ENCODE measurements around the gene HGFAC.
A peak's percentile ranks its signal among the peaks of the same experiment; 100 is the strongest.

Gene HGFAC

DNA sequence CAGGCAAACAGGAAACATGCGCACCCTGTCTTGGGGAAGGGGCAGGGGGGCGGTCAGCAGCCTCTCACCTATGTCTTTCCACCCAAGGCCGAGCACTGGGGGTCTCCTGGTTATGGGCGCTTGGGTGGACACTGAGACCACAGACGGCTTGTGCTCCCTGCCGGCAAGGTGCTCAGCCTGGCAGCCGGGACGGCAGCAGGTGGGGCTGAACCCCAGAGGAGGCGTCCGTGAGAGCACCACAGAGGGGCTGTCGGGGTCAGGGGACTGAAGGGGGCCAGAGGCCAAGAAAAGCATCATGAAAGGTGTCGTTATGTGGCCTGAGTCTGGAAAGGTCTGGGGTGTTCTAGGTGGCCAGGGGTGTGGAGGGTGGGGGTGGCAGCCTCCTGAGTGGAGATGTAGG, 40.9 kb downstream of the HGFAC start:
- TF ChIP-seq TCF12 (IDR thresholded peaks at IDR 0.05; ENCODE audit: low read depth) (no peak), YY1 (IDR thresholded peaks at IDR 0.05; ENCODE audit: low read depth) (no peak), CEBPB (IDR thresholded peaks at IDR 0.05) (no peak)
- TF ChIP-seq, protein P1, sequence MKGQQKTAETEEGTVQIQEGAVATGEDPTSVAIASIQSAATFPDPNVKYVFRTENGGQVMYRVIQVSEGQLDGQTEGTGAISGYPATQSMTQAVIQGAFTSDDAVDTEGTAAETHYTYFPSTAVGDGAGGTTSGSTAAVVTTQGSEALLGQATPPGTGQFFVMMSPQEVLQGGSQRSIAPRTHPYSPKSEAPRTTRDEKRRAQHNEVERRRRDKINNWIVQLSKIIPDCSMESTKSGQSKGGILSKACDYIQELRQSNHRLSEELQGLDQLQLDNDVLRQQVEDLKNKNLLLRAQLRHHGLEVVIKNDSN (IDR thresholded peaks at IDR 0.05): no peak

DNA sequence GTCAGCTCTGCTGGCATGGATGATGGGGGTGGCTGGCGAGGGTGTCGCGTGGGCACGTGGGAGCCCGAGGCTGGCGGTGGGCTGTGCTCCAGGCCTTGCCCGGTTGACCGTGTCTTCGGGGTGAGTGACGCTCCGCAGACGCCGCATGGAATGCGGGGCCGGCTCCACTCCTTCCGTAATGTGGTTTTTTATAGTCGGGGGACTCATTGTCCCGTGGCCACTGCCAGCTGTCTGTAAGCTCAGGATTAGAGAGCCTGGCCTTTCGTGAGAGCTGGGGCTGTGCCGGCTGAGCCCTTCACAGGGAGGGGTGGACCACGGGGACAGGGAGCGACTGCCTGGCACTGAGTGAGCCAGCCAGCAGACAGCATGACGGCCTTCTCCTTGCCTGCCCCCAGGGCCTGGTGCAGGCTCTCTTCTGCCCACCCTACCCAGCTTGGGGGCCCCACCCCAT, 41.7 kb downstream of the HGFAC start:
- TF ChIP-seq TCF12 (IDR thresholded peaks at IDR 0.05; ENCODE audit: low read depth): peak; percentile 64; the same call in 1 of the 2 replicates
- TF ChIP-seq EGR1 (IDR thresholded peaks at IDR 0.05): no peak
- no peak for TF ChIP-seq FOXM1 (IDR thresholded peaks at IDR 0.05; ENCODE audit: borderline replicate concordance, low read depth)
- TF ChIP-seq, protein P2, sequence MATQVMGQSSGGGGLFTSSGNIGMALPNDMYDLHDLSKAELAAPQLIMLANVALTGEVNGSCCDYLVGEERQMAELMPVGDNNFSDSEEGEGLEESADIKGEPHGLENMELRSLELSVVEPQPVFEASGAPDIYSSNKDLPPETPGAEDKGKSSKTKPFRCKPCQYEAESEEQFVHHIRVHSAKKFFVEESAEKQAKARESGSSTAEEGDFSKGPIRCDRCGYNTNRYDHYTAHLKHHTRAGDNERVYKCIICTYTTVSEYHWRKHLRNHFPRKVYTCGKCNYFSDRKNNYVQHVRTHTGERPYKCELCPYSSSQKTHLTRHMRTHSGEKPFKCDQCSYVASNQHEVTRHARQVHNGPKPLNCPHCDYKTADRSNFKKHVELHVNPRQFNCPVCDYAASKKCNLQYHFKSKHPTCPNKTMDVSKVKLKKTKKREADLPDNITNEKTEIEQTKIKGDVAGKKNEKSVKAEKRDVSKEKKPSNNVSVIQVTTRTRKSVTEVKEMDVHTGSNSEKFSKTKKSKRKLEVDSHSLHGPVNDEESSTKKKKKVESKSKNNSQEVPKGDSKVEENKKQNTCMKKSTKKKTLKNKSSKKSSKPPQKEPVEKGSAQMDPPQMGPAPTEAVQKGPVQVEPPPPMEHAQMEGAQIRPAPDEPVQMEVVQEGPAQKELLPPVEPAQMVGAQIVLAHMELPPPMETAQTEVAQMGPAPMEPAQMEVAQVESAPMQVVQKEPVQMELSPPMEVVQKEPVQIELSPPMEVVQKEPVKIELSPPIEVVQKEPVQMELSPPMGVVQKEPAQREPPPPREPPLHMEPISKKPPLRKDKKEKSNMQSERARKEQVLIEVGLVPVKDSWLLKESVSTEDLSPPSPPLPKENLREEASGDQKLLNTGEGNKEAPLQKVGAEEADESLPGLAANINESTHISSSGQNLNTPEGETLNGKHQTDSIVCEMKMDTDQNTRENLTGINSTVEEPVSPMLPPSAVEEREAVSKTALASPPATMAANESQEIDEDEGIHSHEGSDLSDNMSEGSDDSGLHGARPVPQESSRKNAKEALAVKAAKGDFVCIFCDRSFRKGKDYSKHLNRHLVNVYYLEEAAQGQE (IDR thresholded peaks at IDR 0.05; ENCODE audit: low read depth): no peak
- TF ChIP-seq, protein P3, sequence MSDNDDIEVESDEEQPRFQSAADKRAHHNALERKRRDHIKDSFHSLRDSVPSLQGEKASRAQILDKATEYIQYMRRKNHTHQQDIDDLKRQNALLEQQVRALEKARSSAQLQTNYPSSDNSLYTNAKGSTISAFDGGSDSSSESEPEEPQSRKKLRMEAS (IDR thresholded peaks at IDR 0.05): peak; percentile 89
- TF ChIP-seq TEAD4 (IDR thresholded peaks at IDR 0.05): peak; percentile 73
- TF ChIP-seq CREB1 (IDR thresholded peaks at IDR 0.05; ENCODE audit: low read depth): no peak
- TF ChIP-seq NFIC (IDR thresholded peaks at IDR 0.05): peak; percentile 53
- TF ChIP-seq ZBTB7A (IDR thresholded peaks at IDR 0.05; ENCODE audit: low read depth): no peak; the same call in 1 of the 2 replicates
- peak; percentile 80; the same call in 1 of the 2 replicates for TF ChIP-seq EP300 (IDR thresholded peaks at IDR 0.05; ENCODE audit: borderline replicate concordance)
- TF ChIP-seq, protein P1 (IDR thresholded peaks at IDR 0.05): peak; percentile 51; the same call in 1 of the 2 replicates

DNA sequence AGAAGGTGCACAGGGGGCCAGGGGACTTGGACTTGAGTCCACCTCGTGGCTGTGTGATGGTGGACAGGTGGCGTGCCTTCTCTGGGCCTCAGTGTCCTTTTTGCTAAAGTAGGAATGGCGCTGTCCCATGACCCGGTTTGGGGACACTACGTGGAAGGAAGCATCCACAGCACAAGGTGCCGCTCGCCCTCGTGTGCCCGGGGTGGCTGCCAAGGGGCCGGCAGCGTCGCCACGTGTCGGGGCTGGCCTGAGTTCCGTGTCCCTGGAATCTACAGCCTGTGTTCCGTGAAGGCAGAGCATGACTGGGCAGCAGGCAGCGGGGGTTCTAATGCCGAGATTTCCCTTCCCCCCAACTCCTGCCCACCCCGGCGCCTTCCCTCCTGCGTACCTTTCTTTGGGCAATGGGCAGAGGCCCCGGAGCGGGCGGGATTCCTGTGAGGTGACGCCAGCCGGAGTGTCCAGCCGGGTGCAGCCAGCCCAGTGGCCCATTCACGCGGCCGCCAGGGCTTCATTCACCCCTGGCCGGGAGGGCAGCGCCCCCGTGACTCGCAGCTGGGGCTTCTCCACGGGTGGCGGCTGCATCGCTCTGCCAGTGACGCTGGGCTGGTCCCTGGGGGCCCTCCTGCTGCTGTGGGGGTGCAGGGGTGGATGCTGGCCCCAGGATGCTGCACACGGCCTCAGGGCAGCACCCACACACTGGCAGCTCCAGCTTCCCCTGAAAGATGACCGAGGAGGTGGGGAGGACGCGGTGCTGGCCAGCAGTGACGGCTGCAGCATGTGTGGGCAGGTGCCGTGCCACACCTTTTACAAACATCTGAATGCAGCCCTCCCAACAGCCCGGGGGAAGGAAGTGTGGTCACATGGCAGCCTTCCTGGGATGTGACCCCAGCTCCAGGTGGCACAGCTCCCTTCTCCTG, 42.5 kb downstream of the HGFAC start:
- TF ChIP-seq FOXM1 (IDR thresholded peaks at IDR 0.05; ENCODE audit: borderline replicate concordance, low read depth) (peak; percentile 90), EGR1 (IDR thresholded peaks at IDR 0.05) (peak; percentile 86), CEBPB (IDR thresholded peaks at IDR 0.05) (no peak; the same call in 1 of the 2 replicates), RAD21 (IDR thresholded peaks at IDR 0.05; ENCODE audit: low read depth) (peak; percentile 3; the same call in 1 of the 2 replicates), NFIC (IDR thresholded peaks at IDR 0.05) (peak; percentile 93), TAF1 (IDR thresholded peaks at IDR 0.05; ENCODE audit: low read depth) (peak; percentile 34; the same call in 1 of the 2 replicates), TCF12 (IDR thresholded peaks at IDR 0.05; ENCODE audit: low read depth) (peak; percentile 99), EP300 (IDR thresholded peaks at IDR 0.05; ENCODE audit: borderline replicate concordance) (peak; percentile 96), CREB1 (IDR thresholded peaks at IDR 0.05; ENCODE audit: low read depth) (peak; percentile 69; the same call in 1 of the 2 replicates), TEAD4 (IDR thresholded peaks at IDR 0.05) (peak; percentile 89), ZBTB7A (IDR thresholded peaks at IDR 0.05; ENCODE audit: low read depth) (0 out of 2 replicates have a peak, but pooled peaks have one; percentile 30), YY1 (IDR thresholded peaks at IDR 0.05; ENCODE audit: low read depth) (peak; percentile 59)
- TF ChIP-seq, protein P1 (IDR thresholded peaks at IDR 0.05): peak; percentile 90
- TF ChIP-seq, protein P3 (IDR thresholded peaks at IDR 0.05): peak; percentile 99
- TF ChIP-seq, protein P2 (IDR thresholded peaks at IDR 0.05; ENCODE audit: low read depth): no peak

DNA sequence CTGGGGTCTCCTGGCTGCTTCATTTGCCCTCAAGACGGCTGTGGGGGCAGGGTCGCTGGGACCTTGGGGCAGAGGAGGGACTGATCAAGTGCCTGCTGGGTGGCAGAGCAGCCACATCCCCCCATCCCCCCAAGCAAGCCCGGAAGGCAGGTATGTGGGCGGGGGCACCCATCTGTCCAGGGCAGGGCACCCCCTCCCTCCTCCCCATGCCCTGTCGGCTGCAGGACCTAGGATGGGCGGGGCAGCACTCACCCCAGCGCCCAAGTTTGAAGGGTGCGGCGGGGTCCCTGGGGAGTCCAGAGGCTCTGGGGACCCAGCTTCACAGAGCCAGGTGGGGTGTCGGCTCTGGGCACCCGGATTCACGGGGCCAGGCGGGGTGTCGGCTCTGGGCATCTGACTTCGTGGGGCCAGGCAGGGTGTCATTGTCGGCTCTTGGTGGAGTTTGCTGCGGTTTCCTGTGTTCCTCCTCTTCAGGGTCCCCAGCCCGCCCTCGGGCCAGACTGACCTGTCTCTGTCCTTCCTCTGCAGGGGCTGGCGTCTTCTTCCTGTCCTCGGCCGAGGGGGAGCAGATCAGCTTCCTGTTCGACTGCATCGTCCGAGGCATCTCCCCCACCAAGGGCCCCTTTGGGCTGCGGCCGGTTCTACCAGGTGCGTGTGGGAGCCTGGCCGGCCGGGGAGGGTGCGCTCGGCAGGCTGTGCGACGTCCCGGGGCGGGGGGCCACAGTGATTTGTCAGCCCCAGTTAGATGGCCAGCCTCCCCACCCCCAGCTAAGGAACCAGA, 43.4 kb downstream of the HGFAC start:
- TF ChIP-seq NFIC (IDR thresholded peaks at IDR 0.05) (peak; percentile 23; the same call in 1 of the 2 replicates), TAF1 (IDR thresholded peaks at IDR 0.05; ENCODE audit: low read depth) (no peak), YY1 (IDR thresholded peaks at IDR 0.05; ENCODE audit: low read depth) (0 out of 2 replicates have a peak, but pooled peaks have one; percentile 15), TEAD4 (IDR thresholded peaks at IDR 0.05) (0 out of 2 replicates have a peak, but pooled peaks have one; percentile 24), CEBPB (IDR thresholded peaks at IDR 0.05) (no peak), TCF12 (IDR thresholded peaks at IDR 0.05; ENCODE audit: low read depth) (no peak), ZBTB7A (IDR thresholded peaks at IDR 0.05; ENCODE audit: low read depth) (peak; percentile 52), CREB1 (IDR thresholded peaks at IDR 0.05; ENCODE audit: low read depth) (no peak), EGR1 (IDR thresholded peaks at IDR 0.05) (peak; percentile 21; the same call in 1 of the 2 replicates), EP300 (IDR thresholded peaks at IDR 0.05; ENCODE audit: borderline replicate concordance) (no peak; the same call in 1 of the 2 replicates), FOXM1 (IDR thresholded peaks at IDR 0.05; ENCODE audit: borderline replicate concordance, low read depth) (no peak), RAD21 (IDR thresholded peaks at IDR 0.05; ENCODE audit: low read depth) (no peak)
- TF ChIP-seq, protein P2 (IDR thresholded peaks at IDR 0.05; ENCODE audit: low read depth): no peak
- TF ChIP-seq, protein P1 (IDR thresholded peaks at IDR 0.05): no peak
- TF ChIP-seq, protein P3 (IDR thresholded peaks at IDR 0.05): 0 out of 2 replicates have a peak, but pooled peaks have one; percentile 3
